Globus pallidus (tissue), 1 donor: ENCODE results near the gene UBE2QL1.

Experiments used
- DNase-seq: peaks from one replicate; pipeline ENCODE4 v3.0.0-alpha.2; 2015; ENCODE audit warnings: low spot score

Gene UBE2QL1

GRCh38 chr5:6455571-6456200 is 7.0 kb downstream of the UBE2QL1 start:
- no peak for DNase-seq

GRCh38 chr5:6456766-6457370 is 8.2 kb downstream of the UBE2QL1 start:
- no peak for DNase-seq

- DNase-seq = no peak
These were observed 8.9 kb downstream of the UBE2QL1 start for GRCh38 chr5:6457592-6457991.

- DNase-seq = no peak
These were observed 10.2 kb downstream of the UBE2QL1 start for GRCh38 chr5:6458833-6459232.

- no peak for DNase-seq
These were observed 11.2 kb downstream of the UBE2QL1 start for GRCh38 chr5:6459896-6460295.

- DNase-seq = no peak
These were observed 12.3 kb downstream of the UBE2QL1 start for GRCh38 chr5:6461006-6461405.

- DNase-seq = no peak
These were observed 13.4 kb downstream of the UBE2QL1 start for GRCh38 chr5:6461793-6462650.

- no peak for DNase-seq
These were observed 14.0 kb downstream of the UBE2QL1 start for GRCh38 chr5:6462671-6463070.

- DNase-seq = no peak
These were observed 15.8 kb downstream of the UBE2QL1 start for GRCh38 chr5:6464441-6464840.

GRCh38 chr5:6465831-6466790 is 17.5 kb downstream of the UBE2QL1 start:
- no peak for DNase-seq

GRCh38 chr5:6466975-6467567 is 18.4 kb downstream of the UBE2QL1 start:
- no peak for DNase-seq

- DNase-seq = no peak
These were observed 18.9 kb downstream of the UBE2QL1 start for GRCh38 chr5:6467591-6467990.

GRCh38 chr5:6468104-6468503 is 19.4 kb downstream of the UBE2QL1 start:
- DNase-seq = no peak

GRCh38 chr5:6468870-6469269 is 20.2 kb downstream of the UBE2QL1 start:
- DNase-seq = no peak

GRCh38 chr5:6469836-6470235 is 21.2 kb downstream of the UBE2QL1 start:
- no peak for DNase-seq

- no peak for DNase-seq
These were observed 22.0 kb downstream of the UBE2QL1 start for GRCh38 chr5:6470672-6471071.

- no peak for DNase-seq
These were observed 22.6 kb downstream of the UBE2QL1 start for GRCh38 chr5:6471252-6471651.

- no peak for DNase-seq
These were observed 24.1 kb downstream of the UBE2QL1 start for GRCh38 chr5:6472792-6473191.

GRCh38 chr5:6473284-6473683 is 24.6 kb downstream of the UBE2QL1 start:
- DNase-seq = no peak

- no peak for DNase-seq
These were observed 27.1 kb downstream of the UBE2QL1 start for GRCh38 chr5:6475626-6476312.

GRCh38 chr5:6476313-6476661 is 27.6 kb downstream of the UBE2QL1 start:
- DNase-seq = no peak
